Measurements from ENCODE around the gene KCNQ1.

DNA sequence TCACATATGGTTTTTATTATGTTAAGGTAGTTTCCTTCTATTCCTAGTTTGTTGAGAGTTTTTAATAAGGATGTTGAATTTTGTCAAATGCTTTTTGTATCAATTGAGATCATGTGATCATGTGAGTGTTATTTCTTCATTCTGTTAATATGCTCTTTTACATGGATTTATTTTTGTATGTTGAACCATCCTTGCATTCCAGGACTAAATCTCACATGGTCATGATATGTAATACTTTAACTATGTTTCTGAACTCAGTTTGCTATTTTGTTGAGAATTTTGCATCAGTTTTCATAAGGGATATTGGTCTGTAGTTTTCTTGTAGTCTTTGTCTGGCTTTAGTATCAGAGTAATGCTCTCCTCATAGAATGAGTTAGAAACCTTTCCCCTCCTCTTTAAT, 43.2 kb downstream of the KCNQ1 start:
- TF ChIP-seq POLR2A (IDR thresholded peaks at IDR 0.05; ENCODE audit: low read length): no peak
- TF ChIP-seq GATA1 (IDR thresholded peaks at IDR 0.05; ENCODE audit: low read depth, low read length): no peak
